Ishikawa (cell line): Measurements from ENCODE around the gene METRNL.

ENCODE experiments used
- CEBPB ChIP-seq: IDR thresholded peaks from 2 replicates; pipeline ENCODE4 v1.6.1; 2012
- CREB1 ChIP-seq: IDR thresholded peaks from 2 replicates; pipeline ENCODE4 v1.6.1; 2012; ENCODE audit warnings: low read depth
- EGR1 ChIP-seq: IDR thresholded peaks from 2 replicates; pipeline ENCODE4 v1.6.1; 2012
- EP300 ChIP-seq: IDR thresholded peaks from 2 replicates; pipeline ENCODE4 v1.6.1; 2012; ENCODE audit warnings: borderline replicate concordance
- FOXM1 ChIP-seq: IDR thresholded peaks from 2 replicates; pipeline ENCODE4 v1.6.1; 2012; ENCODE audit warnings: low read depth, borderline replicate concordance
- RAD21 ChIP-seq: IDR thresholded peaks from 2 replicates; pipeline ENCODE4 v1.6.1; 2012; ENCODE audit warnings: low read depth
- REST ChIP-seq: IDR thresholded peaks from 2 replicates; pipeline ENCODE4 v1.6.1; 2012; ENCODE audit warnings: low read depth, mild to moderate bottlenecking
- TAF1 ChIP-seq: IDR thresholded peaks from 2 replicates; pipeline ENCODE4 v1.6.1; 2012; ENCODE audit warnings: low read depth, mild to moderate bottlenecking
- TCF12 ChIP-seq: IDR thresholded peaks from 2 replicates; pipeline ENCODE4 v1.6.1; 2012; ENCODE audit warnings: low read depth
- TEAD4 ChIP-seq: IDR thresholded peaks from 2 replicates; pipeline ENCODE4 v1.6.1; 2012
- YY1 ChIP-seq: IDR thresholded peaks from 2 replicates; pipeline ENCODE4 v1.6.1; 2012; ENCODE audit warnings: low read depth
- TF ChIP-seq, protein P1 (sequence below): IDR thresholded peaks from 2 replicates; pipeline ENCODE4 v1.6.1; 2012
- TF ChIP-seq, protein P2 (sequence below): IDR thresholded peaks from 2 replicates; pipeline ENCODE4 v1.6.1; 2012

GRCh38 chr17:83116311-83116771 lies 36.9 kb downstream of the METRNL start:
- TF ChIP-seq RAD21 (no peak), YY1 (no peak), TAF1 (no peak), FOXM1 (no peak), EP300 (no peak), REST (no peak), CEBPB (no peak), CREB1 (no peak), EGR1 (no peak), TEAD4 (no peak), TCF12 (no peak)
- TF ChIP-seq, protein P1, sequence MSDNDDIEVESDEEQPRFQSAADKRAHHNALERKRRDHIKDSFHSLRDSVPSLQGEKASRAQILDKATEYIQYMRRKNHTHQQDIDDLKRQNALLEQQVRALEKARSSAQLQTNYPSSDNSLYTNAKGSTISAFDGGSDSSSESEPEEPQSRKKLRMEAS: no peak
- TF ChIP-seq, protein P2, sequence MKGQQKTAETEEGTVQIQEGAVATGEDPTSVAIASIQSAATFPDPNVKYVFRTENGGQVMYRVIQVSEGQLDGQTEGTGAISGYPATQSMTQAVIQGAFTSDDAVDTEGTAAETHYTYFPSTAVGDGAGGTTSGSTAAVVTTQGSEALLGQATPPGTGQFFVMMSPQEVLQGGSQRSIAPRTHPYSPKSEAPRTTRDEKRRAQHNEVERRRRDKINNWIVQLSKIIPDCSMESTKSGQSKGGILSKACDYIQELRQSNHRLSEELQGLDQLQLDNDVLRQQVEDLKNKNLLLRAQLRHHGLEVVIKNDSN: no peak
